Transverse colon (tissue), 4 donors: ENCODE data around the gene CORO2B. TPM values are rescaled to one million over a fixed set of nuclear protein-coding genes. Genes with fewer than 3 reads are reported as not detected.

ENCODE experiments used
- DNase-seq: peaks from one replicate; pipeline ENCODE4 v3.0.0-alpha.2; 2019
- H3K27ac ChIP-seq, 4 donors: fragments of 200-600 bp; sonication (generic); 2 replicates each; pipeline ENCODE4 v1.5.1; 2016 to 2018; ENCODE audit warnings: inconsistent platforms in 4 of 4
- H3K27me3 ChIP-seq: fragments of 200-600 bp; sonication (generic); 2 replicates; pipeline ENCODE4 v1.5.1; 2017; ENCODE audit warnings: inconsistent platforms
- H3K36me3 ChIP-seq, 4 donors: fragments of 200-600 bp; sonication (generic); 2 replicates each; pipeline ENCODE4 v1.5.1; 2017 to 2019; ENCODE audit warnings: inconsistent platforms in 4 of 4
- H3K4me1 ChIP-seq, 4 donors: fragments of 200-600 bp; sonication (generic); 2 replicates each; pipeline ENCODE4 v1.5.1; 2017 to 2020; ENCODE audit warnings: inconsistent platforms in 4 of 4
- H3K4me3 ChIP-seq, 4 donors: fragments of 200-600 bp; sonication (generic); 1 replicate in 1 of 4; 2 replicates in 3 of 4; pipeline versions ENCODE4 v1.5.1 to v1.6.1; 2017 to 2019; ENCODE audit warnings: inconsistent platforms in 4 of 4
- H3K9me3 ChIP-seq, 2 donors: fragments of 200-600 bp; sonication (generic); 2 replicates each; pipeline ENCODE4 v1.5.1; 2017 to 2019; ENCODE audit warnings: inconsistent platforms in 2 of 2
- CTCF ChIP-seq, 5 experiments: fragments of 200-600 bp in 3 of 5; fragments of 450-650 bp in 2 of 5; sonication (generic) in 3 of 5; IDR thresholded peaks; 1 replicate in 2 of 5; 2 replicates in 3 of 5; pipeline ENCODE4 v1.5.1; 2016 to 2017; ENCODE audit warnings: antibody characterized with exemption in 5 of 5, inconsistent platforms in 3 of 5, mild to moderate bottlenecking in 2 of 5, moderate library complexity in 1 of 5
- EP300 ChIP-seq: sonication (generic); formaldehyde crosslinking; IDR thresholded peaks from one replicate; pipeline ENCODE4 v1.6.1; 2017; ENCODE audit warnings: antibody characterized with exemption, low read depth
- POLR2A ChIP-seq: fragments of 450-650 bp; IDR thresholded peaks from one replicate; pipeline ENCODE4 v1.6.1; 2016; ENCODE audit warnings: antibody characterized with exemption, mild to moderate bottlenecking, moderate library complexity
- POLR2AphosphoS5 ChIP-seq, 3 donors: sonication (generic); formaldehyde crosslinking; IDR thresholded peaks; one replicate each; pipeline ENCODE4 v1.6.1; 2016; ENCODE audit warnings: antibody characterized with exemption in 3 of 3
- WGBS, 2 donors: methylation state at CpG; one replicate each; pipeline ENCODE4 v1.1.5; 2018; ENCODE audit warnings: low coverage in 1 of 2; 5-methylcytosine and 5-hydroxymethylcytosine counted together
- in situ Hi-C, 4 donors: fragments of 200-750 bp; cut with MboI; loops; one replicate each; pipeline versions ENCODE4 v1.15.0 to v1.15.1; 2017; ENCODE audit warnings: low sequenced_read_pairs in 3 of 4, low pct_ligation_motif_present in 1 of 4, low pct_unique_long_range_greater_than_20kb in 1 of 4
- intact Hi-C: fragments of 100-400 bp; cut with DNase I; formaldehyde crosslinking; loops from one replicate; pipeline ENCODE4 v1.15.1; 2023; ENCODE audit warnings: low total_unique reads
- total RNA-seq, 4 donors: library from RNA; depleted of rRNA; stranded (reverse); fragments of >200 nt; gene quantifications; one replicate each; pipeline ENCODE4 v1.1.0, GENCODE V29; 2016

CORO2B gene
- total RNA-seq, 4 donors from 2014 or later: 0.40 to 2.2 (median 2.0) TPM

DNA sequence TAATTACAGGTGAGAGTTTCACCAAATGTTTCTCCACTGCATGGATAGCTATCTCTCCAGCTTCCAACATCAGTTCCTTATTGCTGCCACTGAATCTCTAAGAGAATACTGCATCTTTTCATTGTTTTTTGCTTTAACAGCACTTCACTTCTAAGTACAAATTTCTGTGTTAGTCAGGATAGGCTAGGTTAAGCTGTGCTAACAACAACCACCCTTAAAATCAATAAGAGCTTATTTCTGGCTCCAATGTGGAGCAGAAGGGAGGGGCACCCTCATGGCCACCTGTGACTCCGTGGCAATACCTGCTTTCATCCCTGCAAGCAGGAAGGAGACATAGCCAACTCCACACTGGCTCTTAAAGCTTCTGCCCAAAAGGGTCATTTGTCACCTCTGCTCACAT lies 36.4 kb upstream of the CORO2B start:
- in situ Hi-C loops (no loop called here), intact Hi-C loops (no loop called here)
- H3K36me3 ChIP-seq: no peaks in the 10 kb centered on the region
- no peak overlapping the region for H3K4me3 ChIP-seq
- 50 to 77% methylated on average over 1 of the region's 1 CpG for WGBS, 2 donors
- peaks cover 2 to 7% of the 10 kb centered on the region in 2 donors for H3K9me3 ChIP-seq
- no peak for TF ChIP-seq POLR2A
- no peak overlapping the region for H3K27ac ChIP-seq
- peaks cover 4% of the 10 kb centered on the region for H3K27me3 ChIP-seq
- no peak for DNase-seq
- H3K4me1 ChIP-seq: no peaks in the 10 kb centered on the region

GRCh38 chr15:68542771-68543164 lies 36.0 kb upstream of the CORO2B start:
- Histone ChIP-seq H3K4me3 (no peak overlapping the region), H3K9me3 (peaks cover 2 to 7% of the 10 kb centered on the region in 2 donors), H3K27me3 (peaks cover 4% of the 10 kb centered on the region), H3K27ac (no peak overlapping the region), H3K36me3 (no peaks in the 10 kb centered on the region), H3K4me1 (no peaks in the 10 kb centered on the region)
- in situ Hi-C loops: no loop called here
- intact Hi-C loops: no loop called here
- WGBS, 2 donors: 60 to 83% methylated on average over 1 to 4 of the region's 4 CpGs
- no peak for TF ChIP-seq EP300
- TF ChIP-seq POLR2AphosphoS5 (IDR thresholded peaks at IDR 0.05): no peak
- no peak for TF ChIP-seq CTCF (IDR thresholded peaks at IDR 0.05)
- TF ChIP-seq POLR2A: no peak
- no peak for DNase-seq

DNA sequence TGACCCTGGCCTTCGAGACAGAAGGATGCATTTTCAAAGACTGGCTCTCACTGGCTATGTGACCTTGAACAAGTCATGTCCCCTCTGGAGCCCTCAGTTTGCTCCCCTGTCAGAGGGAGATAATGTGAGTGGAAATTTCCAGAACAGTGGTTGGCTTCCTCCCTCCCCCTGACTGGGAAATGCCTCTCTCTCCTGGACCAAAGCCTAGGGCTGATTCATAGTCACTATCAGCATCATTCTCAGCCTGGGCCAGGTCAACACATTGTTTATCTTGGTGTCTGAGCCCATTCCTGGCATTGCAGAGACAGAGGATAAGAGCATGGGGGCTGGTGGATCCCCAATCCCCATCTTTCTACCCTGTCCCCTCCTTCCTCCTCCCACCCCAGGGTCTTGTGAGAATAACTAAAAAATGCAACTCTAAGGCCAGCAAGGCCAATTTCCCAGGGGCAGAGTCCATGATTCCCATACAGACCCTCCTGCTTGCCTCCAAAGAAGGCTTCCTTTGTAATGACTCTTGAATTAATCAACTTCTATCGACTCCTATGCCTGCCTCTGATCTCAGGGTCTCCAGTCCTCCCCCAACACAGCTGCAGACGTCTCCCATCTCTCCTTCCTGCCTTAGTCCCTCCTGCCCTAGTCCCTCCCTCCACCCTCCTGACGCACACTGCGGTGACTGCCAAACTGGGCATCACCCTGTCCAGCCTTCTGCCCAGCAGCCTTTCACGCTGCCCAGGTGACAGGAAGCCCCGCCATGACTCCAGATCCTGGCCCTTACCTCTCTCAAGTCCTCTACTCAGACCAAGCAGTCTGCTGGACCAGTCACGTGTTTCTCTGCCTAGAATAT lies 35.4 kb upstream of the CORO2B start:
- Histone ChIP-seq H3K36me3 (no peaks in the 10 kb centered on the region), H3K4me1 (no peaks in the 10 kb centered on the region), H3K27me3 (peaks cover 3% of the 10 kb centered on the region), H3K9me3 (peaks cover 2 to 7% of the 10 kb centered on the region in 2 donors), H3K27ac (no peak overlapping the region), H3K4me3 (no peak overlapping the region)
- no peak for TF ChIP-seq EP300
- TF ChIP-seq CTCF (IDR thresholded peaks at IDR 0.05): no peak
- TF ChIP-seq POLR2AphosphoS5 (IDR thresholded peaks at IDR 0.05): peak in 1 of 3 donors; percentile 15
- TF ChIP-seq POLR2A: no peak
- 69 to 87% methylated on average over 3 to 8 of the region's 8 CpGs for WGBS, 2 donors
- no peak for DNase-seq
- in situ Hi-C loops: no loop called here
- intact Hi-C loops: no loop called here

DNA sequence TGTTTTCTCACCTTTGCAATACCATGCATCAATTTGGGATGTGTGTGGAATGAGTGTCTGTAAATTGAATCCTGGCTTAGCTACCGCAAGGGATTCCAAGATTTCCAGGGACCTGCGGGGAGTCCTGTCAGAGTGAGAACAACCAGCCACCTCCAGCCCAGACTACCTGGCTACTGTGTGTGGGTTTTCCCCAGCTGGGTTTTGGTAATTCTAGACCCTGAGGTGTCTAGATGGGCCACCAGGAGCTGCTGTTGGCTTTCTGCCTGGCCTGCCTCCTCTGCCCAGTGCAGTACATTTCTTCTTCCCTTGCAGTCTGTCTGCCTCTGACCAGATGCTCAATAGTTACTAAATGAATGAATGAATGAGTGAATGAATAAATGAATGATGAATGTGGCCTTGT lies 32.5 kb upstream of the CORO2B start:
- DNase-seq: no peak
- H3K36me3 ChIP-seq: no peaks in the 10 kb centered on the region
- peaks cover 11% of the 10 kb centered on the region for H3K27me3 ChIP-seq
- H3K9me3 ChIP-seq: no peaks in the 10 kb centered on the region
- no peak for TF ChIP-seq EP300
- TF ChIP-seq CTCF (IDR thresholded peaks at IDR 0.05): no peak
- TF ChIP-seq POLR2A: no peak
- TF ChIP-seq POLR2AphosphoS5 (IDR thresholded peaks at IDR 0.05): no peak
- in situ Hi-C loops: no loop called here
- 83% methylated on average over 2 of the region's 2 CpGs; no CpG with 5 or more reads in 1 of the 2 donors for WGBS, 2 donors
- H3K4me1 ChIP-seq: no peaks in the 10 kb centered on the region
- no peak overlapping the region for H3K27ac ChIP-seq
- H3K4me3 ChIP-seq: no peak overlapping the region
- intact Hi-C loops: no loop called here
